Measurements from ENCODE around the gene PADI4. TPM values are rescaled to one million over a fixed set of nuclear protein-coding genes. Genes with fewer than 3 reads are reported as not detected.

PADI4 gene
- total and polyA plus RNA-seq, 2 experiments from 2014 or later, result 0.45 to 0.52 TPM

DNA sequence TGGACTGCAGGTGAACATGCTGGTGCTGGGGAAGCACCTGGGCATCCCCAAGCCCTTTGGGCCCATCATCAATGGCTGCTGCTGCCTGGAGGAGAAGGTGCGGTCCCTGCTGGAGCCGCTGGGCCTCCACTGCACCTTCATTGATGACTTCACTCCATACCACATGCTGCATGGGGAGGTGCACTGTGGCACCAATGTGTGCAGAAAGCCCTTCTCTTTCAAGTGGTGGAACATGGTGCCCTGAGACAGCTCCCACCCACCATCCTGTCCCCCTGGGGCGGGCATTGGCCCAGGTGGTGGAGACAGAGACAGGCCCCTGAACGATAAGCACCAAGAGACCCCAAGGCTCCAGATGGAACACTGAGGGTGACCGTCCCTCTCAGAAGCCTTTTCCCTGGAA is 25.2 kb upstream of the PADI4 start:
- DNase-seq (ENCODE audit: low spot score) (no peak), ATAC-seq (no peak)
- H3K4me3 Mint-ChIP-seq, result no peak overlapping the region
- H3K27ac ChIP-seq (ENCODE audit: low read depth), result no peak overlapping the region
- H3K4me1 Mint-ChIP-seq, result no peaks in the 10 kb centered on the region
- no peaks in the 10 kb centered on the region for H3K27me3 ChIP-seq (ENCODE audit: insufficient read depth)
- H3K9me2 ChIP-seq (ENCODE audit: insufficient read depth), result no peaks in the 10 kb centered on the region
- no peaks in the 10 kb centered on the region for H3K9me3 Mint-ChIP-seq
- H4K20me1 ChIP-seq (replicated peaks; ENCODE audit: insufficient read depth), result no peaks in the 10 kb centered on the region
- TF ChIP-seq JUNB (IDR thresholded peaks at IDR 0.05; ENCODE audit: unreplicated experiment) (no peak), EZH2 (IDR thresholded peaks at IDR 0.05; ENCODE audit: low read depth, unreplicated experiment) (no peak), REST (IDR thresholded peaks at IDR 0.05; ENCODE audit: unreplicated experiment) (no peak), EZH2phosphoT487 (IDR thresholded peaks at IDR 0.05; ENCODE audit: unreplicated experiment) (no peak), ZNF114 (CRISPR knock-in tag; IDR thresholded peaks at IDR 0.05) (no peak), ETS1 (IDR thresholded peaks at IDR 0.05) (no peak), POLR2AphosphoS5 (IDR thresholded peaks at IDR 0.05; ENCODE audit: low read depth) (no peak)
- TF ChIP-seq, protein P1, sequence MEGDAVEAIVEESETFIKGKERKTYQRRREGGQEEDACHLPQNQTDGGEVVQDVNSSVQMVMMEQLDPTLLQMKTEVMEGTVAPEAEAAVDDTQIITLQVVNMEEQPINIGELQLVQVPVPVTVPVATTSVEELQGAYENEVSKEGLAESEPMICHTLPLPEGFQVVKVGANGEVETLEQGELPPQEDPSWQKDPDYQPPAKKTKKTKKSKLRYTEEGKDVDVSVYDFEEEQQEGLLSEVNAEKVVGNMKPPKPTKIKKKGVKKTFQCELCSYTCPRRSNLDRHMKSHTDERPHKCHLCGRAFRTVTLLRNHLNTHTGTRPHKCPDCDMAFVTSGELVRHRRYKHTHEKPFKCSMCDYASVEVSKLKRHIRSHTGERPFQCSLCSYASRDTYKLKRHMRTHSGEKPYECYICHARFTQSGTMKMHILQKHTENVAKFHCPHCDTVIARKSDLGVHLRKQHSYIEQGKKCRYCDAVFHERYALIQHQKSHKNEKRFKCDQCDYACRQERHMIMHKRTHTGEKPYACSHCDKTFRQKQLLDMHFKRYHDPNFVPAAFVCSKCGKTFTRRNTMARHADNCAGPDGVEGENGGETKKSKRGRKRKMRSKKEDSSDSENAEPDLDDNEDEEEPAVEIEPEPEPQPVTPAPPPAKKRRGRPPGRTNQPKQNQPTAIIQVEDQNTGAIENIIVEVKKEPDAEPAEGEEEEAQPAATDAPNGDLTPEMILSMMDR (conservative IDR thresholded peaks at IDR 0.05; ENCODE audit: low read depth in 2 of 2), result no peak
- H3K27ac Mint-ChIP-seq, result no peak overlapping the region
- no peaks in the 10 kb centered on the region for H3K36me3 ChIP-seq (ENCODE audit: insufficient read depth)
- no peak overlapping the region for H3K4me3 ChIP-seq
- no peaks in the 10 kb centered on the region for H3K79me2 ChIP-seq (replicated peaks; ENCODE audit: insufficient read depth)
- no peaks in the 10 kb centered on the region for H3F3A ChIP-seq (replicated peaks; ENCODE audit: low read depth)
- H2AFZ ChIP-seq, result no peak overlapping the region
- no peaks in the 10 kb centered on the region for H3K36me3 Mint-ChIP-seq (ENCODE audit: low read depth)
- H3K27me3 Mint-ChIP-seq (ENCODE audit: insufficient read depth, low read depth, poor library complexity), result peaks cover 4% of the 10 kb centered on the region
- H3K4me1 ChIP-seq (ENCODE audit: insufficient read depth), result no peaks in the 10 kb centered on the region
- H3K4me2 ChIP-seq, result no peak overlapping the region

DNA sequence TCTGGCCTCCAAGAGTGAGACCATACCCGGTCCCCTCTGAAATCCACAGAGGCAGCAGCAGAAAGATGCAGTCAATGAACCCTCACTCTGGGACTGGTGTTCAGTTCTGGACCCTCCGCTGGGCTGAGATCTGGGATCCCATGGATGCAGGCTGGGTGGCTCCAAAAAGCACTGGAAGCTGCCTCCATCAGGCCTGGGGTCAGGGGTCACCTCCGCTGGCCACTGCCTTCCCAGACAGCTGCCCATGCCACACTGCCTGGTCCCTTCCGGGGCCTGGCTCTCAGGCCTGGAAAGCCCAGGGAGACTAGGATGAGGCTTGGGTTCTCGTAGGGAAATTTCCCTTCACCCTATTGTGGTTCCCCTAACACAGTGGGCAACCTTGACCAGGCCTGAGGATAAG is 21.4 kb upstream of the PADI4 start:
- Histone ChIP-seq H3K4me1 (ENCODE audit: insufficient read depth) (no peaks in the 10 kb centered on the region), H3K4me2 (no peak overlapping the region), H2AFZ (no peak overlapping the region), H3K27me3 (ENCODE audit: insufficient read depth) (no peaks in the 10 kb centered on the region), H3K79me2 (replicated peaks; ENCODE audit: insufficient read depth) (no peaks in the 10 kb centered on the region), H4K20me1 (replicated peaks; ENCODE audit: insufficient read depth) (no peaks in the 10 kb centered on the region), H3F3A (replicated peaks; ENCODE audit: low read depth) (no peaks in the 10 kb centered on the region), H3K36me3 (ENCODE audit: insufficient read depth) (no peaks in the 10 kb centered on the region), H3K27ac (ENCODE audit: low read depth) (no peak overlapping the region), H3K4me3 (no peak overlapping the region), H3K9me2 (ENCODE audit: insufficient read depth) (no peaks in the 10 kb centered on the region)
- Mint-ChIP-seq H3K9me3 (no peaks in the 10 kb centered on the region), H3K36me3 (ENCODE audit: low read depth) (no peaks in the 10 kb centered on the region), H3K27me3 (ENCODE audit: insufficient read depth, low read depth, poor library complexity) (peaks cover 2% of the 10 kb centered on the region), H3K4me1 (no peaks in the 10 kb centered on the region), H3K4me3 (no peak overlapping the region), H3K27ac (no peak overlapping the region)
- DNase-seq (ENCODE audit: low spot score) (no peak), ATAC-seq (no peak)
- no peak for TF ChIP-seq REST (IDR thresholded peaks at IDR 0.05; ENCODE audit: unreplicated experiment)
- no peak for TF ChIP-seq NANOG (IDR thresholded peaks at IDR 0.05; ENCODE audit: borderline replicate concordance)
- no peak for TF ChIP-seq JUNB (IDR thresholded peaks at IDR 0.05; ENCODE audit: unreplicated experiment)
- TF ChIP-seq POLR2AphosphoS5 (IDR thresholded peaks at IDR 0.05; ENCODE audit: low read depth), result no peak
- TF ChIP-seq, protein P1 (conservative IDR thresholded peaks at IDR 0.05; ENCODE audit: low read depth in 2 of 2), result no peak
- TF ChIP-seq EZH2phosphoT487 (IDR thresholded peaks at IDR 0.05; ENCODE audit: unreplicated experiment), result no peak

Data from GM23338 (cell line).